ENCODE measurements around the gene SP2.

SP2 gene

DNA sequence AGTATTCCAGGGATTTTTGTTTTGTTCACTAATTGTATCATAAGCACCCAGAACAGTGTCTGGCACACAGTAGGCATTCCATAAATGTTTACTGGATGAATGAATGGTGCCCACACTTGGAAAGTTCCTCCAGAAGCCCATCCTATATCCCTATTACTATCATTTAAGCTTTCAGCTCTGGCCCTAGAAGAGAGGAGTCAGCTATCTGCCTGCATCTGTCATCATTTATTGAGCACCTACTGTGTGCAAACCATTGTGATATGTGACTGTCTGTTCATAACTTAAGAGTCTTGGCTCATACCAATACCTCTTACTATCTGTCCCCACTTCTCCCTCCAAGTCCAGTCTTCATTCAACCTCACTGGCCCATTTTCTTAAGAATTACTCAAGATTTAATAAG lies 25.0 kb upstream of the SP2 start:
- FAIRE-seq = no peak

DNA sequence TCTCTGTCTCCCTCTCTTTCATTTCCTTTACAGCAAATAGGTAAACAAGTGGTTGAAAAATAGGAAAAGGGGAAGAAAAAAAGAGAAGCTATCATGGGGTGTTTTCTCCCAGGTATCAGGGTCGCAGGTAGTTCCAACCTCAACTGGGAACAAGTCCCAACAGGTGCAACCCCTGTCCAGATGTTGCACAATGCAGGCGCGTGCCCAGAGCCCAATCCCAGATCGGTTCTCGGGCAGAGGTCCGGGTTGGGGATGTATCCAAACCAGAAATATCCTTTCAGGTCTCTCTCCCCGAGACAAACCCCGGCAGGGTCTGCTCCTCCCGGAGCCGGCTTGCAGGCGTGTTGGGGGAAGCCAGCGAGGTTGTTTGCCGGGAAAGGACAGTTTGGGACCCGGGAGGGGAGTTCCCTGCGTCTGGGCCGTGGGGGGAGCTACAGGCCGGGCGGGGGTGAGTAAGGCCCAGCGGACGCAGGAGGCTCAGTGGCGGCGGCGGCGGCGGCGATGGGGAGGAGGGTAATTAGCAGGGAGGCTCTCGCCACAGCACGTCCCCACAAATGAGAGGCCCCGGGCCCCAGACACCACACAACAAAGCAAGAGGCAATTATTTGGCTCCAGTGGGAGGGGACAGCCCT lies 23.9 kb upstream of the SP2 start:
- FAIRE-seq = no peak

DNA sequence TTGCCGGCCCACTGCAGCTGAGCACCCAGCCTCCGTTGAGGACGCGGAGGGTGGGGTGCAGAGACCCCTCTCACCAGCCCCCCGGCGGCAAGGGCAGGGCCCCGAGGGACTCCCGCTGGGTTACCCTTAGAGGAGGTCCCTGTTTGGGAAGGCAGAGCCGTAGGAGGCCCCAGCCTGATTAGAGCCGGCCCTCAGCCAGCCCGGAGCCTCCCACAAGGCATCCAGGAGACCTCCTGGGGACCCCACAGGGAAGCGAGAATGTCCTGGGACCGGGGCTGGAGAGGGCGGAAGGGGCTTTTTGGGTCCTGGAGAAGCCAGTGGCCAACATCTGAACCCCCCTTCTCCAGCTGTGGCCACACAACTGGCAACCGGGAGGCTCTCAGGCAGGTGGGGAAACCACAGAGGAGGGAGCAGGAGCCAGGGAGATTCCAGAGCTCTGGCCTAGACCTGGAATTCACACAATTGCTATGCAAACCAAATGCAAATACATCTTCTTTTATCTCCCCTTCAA lies 23.3 kb upstream of the SP2 start:
- FAIRE-seq = no peak

DNA sequence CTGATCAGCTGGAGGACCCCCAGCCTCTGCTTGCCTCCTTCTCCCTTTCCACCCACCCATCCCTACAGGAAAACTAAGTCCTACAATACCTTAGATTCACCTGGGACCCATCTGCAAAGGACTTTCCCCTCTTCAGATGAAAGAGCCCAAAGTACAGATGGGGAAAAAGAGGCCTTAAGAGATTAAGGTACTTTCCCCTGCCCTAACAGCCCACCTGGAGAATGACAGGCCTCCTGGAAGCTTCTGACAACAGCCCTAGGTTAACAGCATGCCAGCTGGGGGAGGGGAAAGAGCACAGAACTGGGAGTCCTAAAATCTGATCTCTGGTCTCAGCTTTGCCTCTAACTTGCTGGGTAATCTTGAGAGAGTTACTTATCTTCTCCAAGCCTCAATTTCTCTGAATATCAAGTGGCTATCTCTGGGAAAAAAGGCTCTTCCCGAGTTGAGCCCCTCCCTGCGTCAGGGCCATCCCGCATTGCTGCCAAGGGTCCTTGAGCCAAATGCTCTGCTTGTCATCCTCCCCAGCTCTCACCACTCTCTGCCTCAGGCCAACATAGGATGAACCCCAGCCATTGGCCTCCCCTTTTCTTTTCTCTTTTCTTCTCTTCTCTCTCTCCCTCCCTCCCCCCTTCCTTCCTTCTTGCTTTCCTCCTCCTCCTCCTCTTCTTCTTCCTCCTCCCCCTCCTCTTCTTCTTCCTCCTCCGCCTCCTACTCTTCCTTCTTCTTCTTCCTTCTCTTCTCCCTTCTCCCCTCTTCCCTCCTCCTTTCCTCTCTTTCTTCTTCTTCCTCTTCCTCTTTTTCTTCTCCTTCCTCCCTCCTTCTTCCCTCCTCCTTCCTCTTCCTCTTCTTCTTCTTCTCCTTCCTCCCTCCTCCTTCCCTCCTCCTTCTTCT lies 22.6 kb upstream of the SP2 start:
- no peak for FAIRE-seq

DNA sequence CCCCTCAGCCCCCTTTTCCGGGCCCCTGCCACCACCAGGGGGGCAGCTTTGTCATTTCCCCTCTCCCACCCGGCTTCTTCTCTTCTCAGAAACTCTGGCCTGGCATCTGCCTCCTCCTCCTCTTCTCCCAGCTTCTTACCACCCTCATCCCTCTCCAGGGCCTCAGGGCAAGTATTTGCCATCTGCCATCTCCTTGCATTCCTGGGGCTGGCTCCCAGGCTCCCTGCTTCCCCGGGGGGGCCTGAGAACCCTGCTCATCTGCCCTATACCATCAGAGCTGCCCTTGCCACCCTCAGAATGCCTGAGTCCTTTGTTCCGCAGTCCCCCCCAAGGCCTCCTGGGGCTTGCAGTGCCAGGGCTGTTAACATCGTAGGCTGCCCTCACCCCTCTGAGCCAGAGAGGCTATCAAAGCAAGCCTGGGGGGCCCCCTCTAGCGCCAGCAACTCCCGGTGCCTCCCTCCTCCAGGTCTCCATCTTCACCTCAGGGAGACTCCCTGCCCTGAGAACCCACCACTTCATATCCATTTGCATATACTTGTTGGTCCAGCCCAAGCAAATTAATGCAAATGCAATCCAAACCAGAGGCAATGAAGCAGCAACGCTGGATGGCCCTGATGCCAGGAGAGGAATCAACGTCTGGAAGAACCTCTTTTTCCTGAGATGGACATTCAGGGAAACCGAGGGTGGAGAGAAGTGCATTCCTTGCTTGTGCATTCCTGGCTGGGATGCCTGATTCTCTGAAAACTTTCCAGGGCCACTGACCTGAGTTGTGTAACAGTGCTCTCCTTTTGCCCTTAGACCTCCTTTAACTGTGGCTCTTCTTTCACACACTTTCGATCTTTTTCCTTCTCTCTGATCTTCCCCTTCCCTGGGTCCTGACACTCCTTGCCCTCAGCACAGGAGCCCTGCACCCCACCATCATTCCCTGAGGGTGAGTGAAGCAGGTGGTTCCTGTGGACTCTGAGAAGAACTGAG lies 20.7 kb upstream of the SP2 start:
- no peak for FAIRE-seq

DNA sequence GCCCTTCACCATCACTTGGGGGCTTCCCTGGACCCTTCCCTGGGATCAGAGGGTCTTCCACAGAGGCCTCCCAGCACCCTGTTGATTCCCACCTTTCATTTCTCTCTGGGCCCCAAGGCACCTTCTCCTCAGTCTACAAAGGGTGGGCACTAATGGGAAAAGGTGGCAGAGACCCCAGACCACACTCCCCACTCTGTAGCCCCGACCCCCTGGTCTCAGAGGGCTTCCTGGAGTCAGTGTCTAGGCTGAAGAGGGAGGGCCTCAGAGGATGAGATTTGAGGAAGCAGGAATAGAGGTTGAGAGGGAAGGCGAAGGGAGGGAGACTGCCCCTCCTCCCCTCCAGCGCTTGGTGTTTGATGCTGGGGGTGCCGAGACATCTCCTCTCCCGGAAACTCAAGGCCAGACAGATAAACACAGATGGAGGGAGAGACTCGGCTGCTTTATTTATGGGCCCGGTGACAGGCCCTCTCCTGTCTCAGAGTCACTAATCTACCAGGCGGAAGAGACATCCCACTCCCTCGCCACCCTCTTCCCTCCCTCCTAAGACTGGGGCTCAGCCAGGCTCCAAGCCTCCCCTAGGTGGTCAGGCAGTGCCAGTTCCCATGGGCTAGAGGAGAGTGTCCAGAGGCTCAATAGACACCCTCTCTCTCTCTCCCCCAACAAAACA lies 18.5 kb upstream of the SP2 start:
- FAIRE-seq = no peak

DNA sequence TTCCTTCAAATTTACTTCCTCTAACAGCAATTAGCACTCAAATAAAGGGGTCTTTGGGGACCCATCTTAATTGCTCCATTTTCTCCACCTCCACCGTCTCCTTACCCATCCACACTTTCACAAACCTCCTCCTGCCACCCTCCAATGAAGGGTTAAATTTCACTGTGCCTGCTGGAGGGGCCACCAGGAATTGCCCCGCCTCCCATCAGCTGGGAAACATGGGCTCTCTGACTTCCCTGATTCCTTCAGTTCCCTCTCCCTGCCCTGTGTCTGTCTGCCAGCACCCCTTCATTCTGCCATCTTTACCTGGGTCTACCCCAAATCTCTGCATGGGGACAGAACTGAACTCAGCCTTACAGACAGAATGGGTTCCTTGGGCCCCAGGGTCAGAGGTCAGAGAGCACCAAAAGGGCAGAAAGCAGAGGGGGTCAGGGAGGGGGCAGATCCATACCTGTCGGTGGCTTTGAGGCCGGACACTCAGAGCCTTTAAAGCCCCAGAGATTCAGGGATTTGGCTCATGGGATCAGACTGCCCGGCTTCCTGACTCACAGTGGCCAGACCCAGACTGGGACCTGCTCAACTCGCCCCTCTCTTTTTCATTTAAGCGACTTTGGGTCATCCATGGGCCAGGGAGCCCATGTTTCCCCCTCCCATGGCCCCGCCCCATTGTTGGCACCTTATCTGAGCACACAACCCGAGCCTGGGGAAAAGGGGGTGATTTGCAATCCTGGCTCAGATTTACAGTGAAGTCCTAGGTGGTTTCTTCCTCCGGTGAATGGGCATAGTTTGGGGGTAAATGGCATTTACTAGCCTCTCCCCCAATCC lies 17.6 kb upstream of the SP2 start:
- no peak for FAIRE-seq

DNA sequence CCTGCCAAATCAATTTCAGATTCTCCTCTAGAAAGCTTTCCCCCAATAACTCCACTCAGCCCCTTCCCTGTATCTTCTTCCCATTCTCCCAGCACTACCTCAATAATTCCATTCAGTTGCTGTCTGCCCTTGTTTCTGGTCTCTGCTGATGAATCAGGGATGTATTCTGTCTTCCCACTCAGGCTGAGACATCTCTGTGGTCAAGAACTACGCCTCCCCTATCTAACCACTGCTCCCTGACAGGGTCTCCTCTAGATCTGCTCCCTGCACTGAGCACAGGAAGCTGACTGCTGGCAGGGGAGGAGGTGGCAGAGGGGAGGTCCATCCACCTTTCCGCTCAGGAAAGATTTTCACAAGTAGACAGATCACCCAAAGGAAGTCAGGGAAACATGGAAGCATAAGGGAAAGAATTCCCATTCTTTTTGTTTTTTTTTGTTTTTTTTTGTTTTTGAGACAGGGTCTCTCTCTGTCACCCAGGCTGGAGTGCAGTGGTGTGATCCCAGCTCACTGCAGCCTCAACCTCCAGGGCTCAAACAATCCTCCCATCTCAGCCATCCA lies 16.9 kb upstream of the SP2 start:
- FAIRE-seq = no peak

DNA sequence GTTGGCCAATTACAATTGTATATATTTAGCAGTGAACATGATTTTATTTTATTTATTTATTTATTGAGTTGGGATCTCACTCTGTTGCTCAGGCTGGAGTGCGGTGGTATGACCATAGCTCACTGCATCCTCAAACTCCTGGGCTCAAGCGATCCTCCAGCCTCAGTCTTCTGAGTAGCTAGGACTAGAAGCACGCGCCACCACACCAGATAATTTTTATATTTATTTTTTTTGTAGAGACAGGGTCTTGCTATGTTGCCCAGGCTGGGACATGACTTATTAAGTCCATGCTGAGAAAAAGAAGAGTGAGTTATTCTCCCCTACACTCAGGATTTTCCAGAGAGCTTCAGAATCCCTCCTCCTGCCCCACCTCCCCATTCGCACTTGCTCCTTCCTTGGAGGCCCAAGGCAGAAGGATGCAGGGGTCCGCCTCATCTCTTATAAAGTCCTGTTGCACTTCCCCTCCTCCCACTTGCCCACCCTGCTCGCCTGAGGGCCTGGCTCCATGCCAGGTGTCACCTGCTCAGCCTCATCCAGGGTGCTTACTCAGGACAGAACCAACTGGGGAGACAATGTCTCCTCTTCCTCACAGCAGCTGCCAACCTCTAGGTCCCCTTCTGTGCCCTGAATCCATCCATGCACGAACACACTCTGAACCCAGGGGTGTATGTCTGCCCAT lies 16.1 kb upstream of the SP2 start:
- no peak for FAIRE-seq

DNA sequence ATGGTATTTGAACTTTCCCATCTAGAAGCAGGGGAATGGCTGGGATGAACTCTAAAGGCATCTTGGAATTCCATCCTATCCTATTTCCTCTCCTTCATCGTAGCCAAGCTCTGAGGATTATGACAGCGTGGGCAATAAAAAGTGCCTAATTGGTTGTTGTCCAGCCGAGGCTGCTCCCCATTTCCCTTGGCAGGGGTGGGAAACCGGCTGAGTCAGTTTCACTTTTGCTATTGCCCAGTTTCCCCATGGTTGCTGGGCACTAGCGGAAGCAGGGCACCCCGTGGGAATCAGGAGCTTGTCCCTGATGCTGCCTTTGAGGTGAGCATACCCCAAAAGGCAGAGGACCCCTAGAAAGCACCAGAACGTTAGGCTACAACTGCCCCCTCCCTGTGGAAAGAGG lies 13.8 kb upstream of the SP2 start:
- no peak for FAIRE-seq

DNA sequence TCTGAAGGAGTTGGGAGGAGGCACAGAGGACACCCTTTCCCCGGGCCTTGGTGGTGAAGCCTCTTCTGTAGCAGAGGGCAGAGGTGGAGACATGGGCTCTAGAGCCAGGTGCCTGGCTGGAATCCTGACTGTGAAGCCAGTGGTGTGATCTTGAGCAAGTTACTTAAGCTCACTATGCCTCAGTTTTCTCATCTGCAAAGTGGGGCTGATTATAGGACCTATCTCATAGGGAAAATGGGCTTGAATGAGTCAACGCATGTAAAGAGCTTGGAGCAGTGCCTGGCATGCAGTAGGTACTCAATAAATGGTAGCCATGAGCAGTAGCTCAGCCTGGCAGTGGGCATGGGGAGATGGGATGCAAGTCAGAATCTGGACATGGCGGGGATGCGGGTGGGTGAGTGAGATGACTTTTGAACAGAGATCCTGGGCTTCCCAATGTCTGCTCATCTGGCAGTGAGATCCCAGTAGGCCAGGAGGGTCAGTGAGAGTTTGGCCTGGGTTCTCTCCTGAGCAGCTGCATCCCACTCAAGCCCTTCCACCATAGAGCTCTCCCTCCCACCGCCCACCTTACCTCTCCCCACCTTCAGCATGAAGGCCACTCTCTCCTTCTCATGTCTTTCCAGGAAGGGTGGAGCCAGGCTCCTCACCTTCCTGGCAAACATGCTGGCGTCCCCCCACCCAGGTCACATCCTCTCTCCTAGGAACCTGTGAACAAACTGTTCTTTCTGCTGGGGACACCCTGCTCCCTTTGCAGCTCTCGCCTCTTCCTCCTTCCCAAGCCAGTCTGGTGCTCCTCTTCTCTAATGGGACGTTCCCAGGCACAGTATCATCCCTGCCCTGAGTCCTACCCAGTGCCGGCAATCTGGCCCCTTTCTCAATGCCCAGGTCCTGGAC lies 13.1 kb upstream of the SP2 start:
- no peak for FAIRE-seq

DNA sequence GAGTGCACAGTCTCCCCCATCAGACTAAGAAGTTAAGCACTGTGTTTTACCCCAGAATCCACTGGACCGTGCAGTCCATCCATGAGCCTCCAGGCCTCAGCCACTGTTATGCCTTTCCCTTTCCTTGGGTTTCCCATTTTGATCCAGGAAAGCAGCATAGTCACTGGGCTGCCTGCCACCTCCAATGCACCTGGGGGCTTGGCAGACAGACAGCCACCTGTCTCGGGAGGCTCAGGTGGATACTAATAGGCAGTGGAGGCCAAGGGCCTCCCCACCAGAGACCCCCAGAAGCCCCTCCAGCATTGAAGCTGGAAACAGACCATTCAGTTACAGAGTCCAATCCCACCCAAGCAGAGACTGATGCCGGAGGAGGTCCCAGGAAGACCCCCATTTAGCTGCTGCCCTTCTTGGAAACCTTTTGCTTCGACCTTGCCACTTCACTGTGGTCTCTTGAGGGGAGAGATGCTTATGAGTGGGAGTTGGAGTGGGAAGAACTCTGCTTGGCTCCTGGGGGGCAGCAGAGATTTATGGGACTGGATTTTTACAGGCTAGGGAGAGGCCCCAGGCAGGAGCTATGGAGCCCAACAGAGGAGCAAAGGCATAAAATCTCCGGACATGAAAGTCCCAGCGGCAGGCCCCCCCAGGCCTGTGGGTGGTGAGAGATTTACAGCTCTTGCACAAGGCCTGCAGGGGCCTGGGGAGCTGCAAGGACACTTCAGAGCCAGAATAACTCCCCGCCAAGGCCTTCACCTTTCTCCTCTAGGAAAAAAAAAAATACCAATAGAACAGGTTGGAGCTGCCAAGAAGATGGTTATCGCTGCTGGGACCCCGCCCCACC lies 12.2 kb upstream of the SP2 start:
- FAIRE-seq = no peak

DNA sequence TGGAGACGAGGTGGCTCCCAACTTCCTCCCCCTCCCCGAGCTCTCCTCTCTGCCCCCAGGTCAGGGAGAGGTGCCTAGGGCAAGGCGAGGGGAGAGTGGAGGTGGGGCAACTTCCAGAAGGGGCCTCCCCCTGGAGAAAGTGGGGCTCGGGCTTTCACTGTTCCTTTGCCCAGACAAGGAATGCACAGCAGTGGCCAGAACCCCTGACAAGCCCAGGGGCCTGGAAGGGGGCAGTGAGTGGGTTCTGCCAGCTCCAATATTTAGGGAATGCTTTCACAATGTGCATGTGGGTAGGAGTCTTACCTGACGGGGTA lies 11.7 kb upstream of the SP2 start:
- no peak for FAIRE-seq

DNA sequence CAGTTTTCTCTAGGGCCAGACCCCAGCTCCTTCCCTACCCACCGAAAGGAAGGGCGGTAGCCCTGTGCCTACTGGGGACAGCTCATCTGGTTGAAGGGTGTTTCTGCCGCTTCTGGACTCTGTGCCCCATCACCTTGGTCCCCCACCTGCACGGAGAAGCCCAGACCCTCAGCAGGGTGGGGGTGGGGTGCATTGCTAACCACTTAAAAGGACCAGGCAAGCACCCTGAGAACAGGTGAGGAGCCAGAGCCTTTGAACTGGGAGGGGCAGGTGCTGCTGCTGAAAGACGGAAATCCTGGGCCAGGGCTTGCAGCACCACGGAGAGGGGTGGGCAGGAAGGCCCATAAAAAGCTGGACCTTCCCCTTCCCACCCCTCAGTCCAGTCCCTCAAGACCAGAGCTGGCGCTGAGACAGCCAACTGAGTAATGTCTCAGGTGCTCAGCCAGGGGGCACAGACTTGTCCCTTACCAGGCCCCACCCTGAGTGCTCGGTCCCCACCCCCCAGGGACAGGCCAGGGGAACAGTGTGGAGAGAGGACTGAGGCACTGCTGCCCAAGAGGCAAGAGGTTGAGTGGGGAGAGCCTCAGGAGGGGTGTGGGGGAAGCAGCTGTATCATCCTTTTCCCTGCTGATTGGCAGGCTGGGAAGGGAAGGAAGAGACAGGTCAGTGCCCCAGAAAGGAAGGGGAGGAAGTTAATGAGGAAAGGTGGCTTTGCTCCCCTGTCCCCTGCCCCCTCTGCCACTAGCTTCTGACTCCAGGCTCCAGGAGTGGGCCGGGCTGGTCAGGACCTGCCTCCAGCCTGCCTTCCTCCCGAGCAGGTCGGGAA lies 10.9 kb upstream of the SP2 start:
- FAIRE-seq = no peak

DNA sequence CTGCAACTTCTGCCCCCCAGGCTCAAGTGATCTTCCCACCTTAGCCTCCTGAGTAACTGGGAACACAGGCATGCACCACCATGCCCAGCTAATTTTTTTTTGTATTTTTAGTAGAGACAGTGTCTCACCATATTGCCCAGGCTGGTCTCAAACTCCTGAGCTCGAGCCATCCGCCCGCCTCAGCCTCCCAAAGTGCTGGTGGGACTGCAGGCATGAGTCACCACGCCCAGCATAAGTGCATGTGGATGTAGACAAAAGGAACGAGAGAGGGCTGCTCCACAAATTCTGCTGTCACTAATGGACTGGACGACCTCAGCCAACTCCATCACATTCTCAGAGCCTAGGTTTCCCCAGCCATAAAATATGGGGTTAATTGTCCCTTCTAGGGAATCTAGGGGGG lies 7.7 kb upstream of the SP2 start:
- FAIRE-seq = no peak

DNA sequence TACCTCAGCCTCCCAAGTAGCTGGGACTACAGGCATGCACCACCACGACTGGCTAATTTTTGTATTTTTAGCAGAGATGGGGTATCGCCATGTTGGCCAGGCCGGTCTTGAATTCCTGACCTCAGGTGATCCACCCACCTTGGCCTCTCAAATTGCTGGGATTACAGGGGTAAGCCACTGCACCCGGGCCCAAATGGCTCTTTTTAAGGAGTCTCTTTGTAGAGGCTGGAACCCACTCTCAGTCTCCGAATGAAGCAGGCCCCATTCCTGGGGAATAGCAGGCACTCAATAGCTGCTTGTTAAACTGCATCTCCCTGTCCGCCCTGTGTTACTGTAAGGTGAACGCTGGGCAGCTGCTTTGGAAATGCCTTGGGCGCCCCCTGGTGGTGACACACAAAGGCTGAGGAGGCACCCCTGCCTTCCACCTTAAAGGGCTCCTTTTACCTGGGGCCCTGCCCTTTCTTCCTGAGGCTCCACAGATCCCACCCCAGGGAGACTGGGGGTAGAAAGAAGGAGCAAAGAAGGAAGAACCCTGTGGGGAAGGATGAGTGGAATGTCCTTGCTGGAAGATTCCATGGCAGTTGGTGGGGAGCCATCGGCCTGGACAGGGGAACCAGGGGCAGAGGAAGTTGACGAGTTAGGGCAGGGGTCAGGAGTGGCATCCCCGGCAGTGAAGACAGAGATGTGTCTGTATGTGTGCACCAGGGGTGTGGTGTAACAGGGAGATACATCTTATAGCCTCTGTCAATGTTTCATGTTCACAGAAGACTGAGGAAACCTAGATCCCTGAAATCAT lies 6.1 kb upstream of the SP2 start:
- FAIRE-seq = no peak

DNA sequence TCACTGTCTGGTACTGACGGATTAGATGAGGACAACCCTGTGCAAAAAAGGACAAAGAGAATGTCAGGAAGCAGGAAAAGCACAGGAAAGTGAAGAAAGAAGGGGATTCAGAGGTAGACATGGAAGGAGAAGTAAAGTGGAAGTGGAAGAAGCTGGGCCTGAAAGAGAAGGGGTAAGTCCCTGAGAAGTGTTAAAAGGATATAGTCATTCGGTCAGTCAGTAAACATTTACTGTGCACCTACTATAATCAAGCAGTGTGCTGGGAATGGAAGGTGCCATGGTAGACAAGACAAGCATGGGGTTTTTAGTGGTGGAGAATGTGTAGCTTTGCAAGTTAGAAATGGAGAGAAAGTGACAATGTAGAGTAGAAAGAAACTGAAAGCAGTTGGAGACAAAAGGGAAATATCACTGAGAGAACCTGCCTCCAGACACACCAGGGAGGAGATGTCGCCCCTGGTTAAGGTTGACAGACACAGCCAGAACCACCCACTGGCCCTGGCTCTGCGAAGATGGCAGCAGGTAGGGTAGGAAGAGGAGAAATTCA lies 4.4 kb upstream of the SP2 start:
- FAIRE-seq = no peak
